ENCODE results near the gene PCSK1N.

DNA sequence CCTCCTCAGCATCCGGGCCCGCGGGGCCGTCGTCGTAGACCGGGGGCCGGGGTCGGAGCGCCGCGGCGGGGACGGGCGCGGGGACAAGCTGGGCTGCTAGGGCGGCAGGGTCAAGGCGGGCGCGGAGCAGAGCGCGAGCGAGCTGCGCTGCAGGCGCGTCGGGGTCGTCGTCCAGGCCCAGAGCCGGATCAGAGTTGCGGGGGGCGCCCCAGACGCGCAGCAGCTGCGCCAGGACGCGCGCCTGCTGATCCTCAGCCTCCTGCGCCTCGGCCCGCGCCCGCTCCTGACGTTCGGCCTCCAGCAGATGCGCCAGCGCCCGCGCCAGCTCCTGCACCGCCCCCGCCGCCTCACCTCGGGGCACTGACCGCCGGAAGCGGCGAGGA lies 3.5 kb downstream of the PCSK1N start:
- no peak for TF ChIP-seq POLR2A (IDR thresholded peaks at IDR 0.05; ENCODE audit: low read length)
- TF ChIP-seq KDM1A (IDR thresholded peaks at IDR 0.05; ENCODE audit: low read depth) = no peak
- TF ChIP-seq, protein P1, sequence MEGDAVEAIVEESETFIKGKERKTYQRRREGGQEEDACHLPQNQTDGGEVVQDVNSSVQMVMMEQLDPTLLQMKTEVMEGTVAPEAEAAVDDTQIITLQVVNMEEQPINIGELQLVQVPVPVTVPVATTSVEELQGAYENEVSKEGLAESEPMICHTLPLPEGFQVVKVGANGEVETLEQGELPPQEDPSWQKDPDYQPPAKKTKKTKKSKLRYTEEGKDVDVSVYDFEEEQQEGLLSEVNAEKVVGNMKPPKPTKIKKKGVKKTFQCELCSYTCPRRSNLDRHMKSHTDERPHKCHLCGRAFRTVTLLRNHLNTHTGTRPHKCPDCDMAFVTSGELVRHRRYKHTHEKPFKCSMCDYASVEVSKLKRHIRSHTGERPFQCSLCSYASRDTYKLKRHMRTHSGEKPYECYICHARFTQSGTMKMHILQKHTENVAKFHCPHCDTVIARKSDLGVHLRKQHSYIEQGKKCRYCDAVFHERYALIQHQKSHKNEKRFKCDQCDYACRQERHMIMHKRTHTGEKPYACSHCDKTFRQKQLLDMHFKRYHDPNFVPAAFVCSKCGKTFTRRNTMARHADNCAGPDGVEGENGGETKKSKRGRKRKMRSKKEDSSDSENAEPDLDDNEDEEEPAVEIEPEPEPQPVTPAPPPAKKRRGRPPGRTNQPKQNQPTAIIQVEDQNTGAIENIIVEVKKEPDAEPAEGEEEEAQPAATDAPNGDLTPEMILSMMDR (IDR thresholded peaks at IDR 0.05) = no peak
- no peak for TF ChIP-seq EP300 (IDR thresholded peaks at IDR 0.05)
- TF ChIP-seq, protein P2, sequence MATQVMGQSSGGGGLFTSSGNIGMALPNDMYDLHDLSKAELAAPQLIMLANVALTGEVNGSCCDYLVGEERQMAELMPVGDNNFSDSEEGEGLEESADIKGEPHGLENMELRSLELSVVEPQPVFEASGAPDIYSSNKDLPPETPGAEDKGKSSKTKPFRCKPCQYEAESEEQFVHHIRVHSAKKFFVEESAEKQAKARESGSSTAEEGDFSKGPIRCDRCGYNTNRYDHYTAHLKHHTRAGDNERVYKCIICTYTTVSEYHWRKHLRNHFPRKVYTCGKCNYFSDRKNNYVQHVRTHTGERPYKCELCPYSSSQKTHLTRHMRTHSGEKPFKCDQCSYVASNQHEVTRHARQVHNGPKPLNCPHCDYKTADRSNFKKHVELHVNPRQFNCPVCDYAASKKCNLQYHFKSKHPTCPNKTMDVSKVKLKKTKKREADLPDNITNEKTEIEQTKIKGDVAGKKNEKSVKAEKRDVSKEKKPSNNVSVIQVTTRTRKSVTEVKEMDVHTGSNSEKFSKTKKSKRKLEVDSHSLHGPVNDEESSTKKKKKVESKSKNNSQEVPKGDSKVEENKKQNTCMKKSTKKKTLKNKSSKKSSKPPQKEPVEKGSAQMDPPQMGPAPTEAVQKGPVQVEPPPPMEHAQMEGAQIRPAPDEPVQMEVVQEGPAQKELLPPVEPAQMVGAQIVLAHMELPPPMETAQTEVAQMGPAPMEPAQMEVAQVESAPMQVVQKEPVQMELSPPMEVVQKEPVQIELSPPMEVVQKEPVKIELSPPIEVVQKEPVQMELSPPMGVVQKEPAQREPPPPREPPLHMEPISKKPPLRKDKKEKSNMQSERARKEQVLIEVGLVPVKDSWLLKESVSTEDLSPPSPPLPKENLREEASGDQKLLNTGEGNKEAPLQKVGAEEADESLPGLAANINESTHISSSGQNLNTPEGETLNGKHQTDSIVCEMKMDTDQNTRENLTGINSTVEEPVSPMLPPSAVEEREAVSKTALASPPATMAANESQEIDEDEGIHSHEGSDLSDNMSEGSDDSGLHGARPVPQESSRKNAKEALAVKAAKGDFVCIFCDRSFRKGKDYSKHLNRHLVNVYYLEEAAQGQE (IDR thresholded peaks at IDR 0.05) = no peak
- TF ChIP-seq JUNB (IDR thresholded peaks at IDR 0.05) = no peak
- TF ChIP-seq EHF (CRISPR knock-in tag; IDR thresholded peaks at IDR 0.05) = no peak
- TF ChIP-seq, protein P3, sequence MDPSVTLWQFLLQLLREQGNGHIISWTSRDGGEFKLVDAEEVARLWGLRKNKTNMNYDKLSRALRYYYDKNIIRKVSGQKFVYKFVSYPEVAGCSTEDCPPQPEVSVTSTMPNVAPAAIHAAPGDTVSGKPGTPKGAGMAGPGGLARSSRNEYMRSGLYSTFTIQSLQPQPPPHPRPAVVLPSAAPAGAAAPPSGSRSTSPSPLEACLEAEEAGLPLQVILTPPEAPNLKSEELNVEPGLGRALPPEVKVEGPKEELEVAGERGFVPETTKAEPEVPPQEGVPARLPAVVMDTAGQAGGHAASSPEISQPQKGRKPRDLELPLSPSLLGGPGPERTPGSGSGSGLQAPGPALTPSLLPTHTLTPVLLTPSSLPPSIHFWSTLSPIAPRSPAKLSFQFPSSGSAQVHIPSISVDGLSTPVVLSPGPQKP (IDR thresholded peaks at IDR 0.05; ENCODE audit: low read depth, low read length) = no peak
- no peak for TF ChIP-seq NFE2L2 (conservative IDR thresholded peaks at IDR 0.05; ENCODE audit: low read length)

All from A549 (cell line).